HepG2 (cell line): Measurements from ENCODE around the gene PEX5L. TPM values are rescaled to one million over a fixed set of nuclear protein-coding genes. Genes with fewer than 3 reads are reported as not detected.
"Not testable (repeated sequence)": the region's sequence is repeated elsewhere in the genome, so short reads cannot be mapped to it uniquely, and the experiment has no call there.

Experiments
- ATAC-seq: fragments of 200-7000 bp; cut with Tn5 transposase; 3 replicates; pipeline ENCODE4 v1.9.1; 2020; ENCODE audit warnings: mild to moderate bottlenecking, moderate library complexity
- BruUV-seq: library from RNA; stranded (reverse); fragments of 400-500 nt; replicated peaks from 2 replicates; lab custom pipeline; 2021; lab: Mats Ljungman, UMichigan
- CTCF ChIA-PET: fragments of 300-600 bp; formaldehyde crosslinking; extraction: SDS; loops from one replicate; lab custom pipeline; 2021; ENCODE audit warnings: low total read pairs, inconsistent platforms, low intra/inter-chr PET ratio; lab: Yijun Ruan, JAX
- POLR2A ChIA-PET: fragments of 350-600 bp; sonication (Branson Sonifier 250); formaldehyde crosslinking; loops from one replicate; lab custom pipeline; 2020; ENCODE audit warnings: antibody characterized with exemption, inconsistent platforms; lab: Yijun Ruan, JAX
- DNase-seq: peaks from one replicate; pipeline ENCODE4 v3.0.0-alpha.2; 2015; ENCODE audit warnings: low spot score
- FAIRE-seq: peaks from 3 replicates; lab custom pipeline; 2011; peaks lifted over from hg19 to GRCh38; lab: Jason Lieb, UNC
- H2AFZ ChIP-seq: one replicate; pipeline ENCODE4 v1.6.1; 2011; ENCODE audit warnings: low read length, inconsistent platforms
- H3K27ac ChIP-seq: fragments of 300-600 bp; 3 replicates; pipeline ENCODE4 v1.8.0; 2011; ENCODE audit warnings: mixed run types, mild to moderate bottlenecking, mixed read lengths, low read length, inconsistent platforms; ENCODE audit not compliant: insufficient read depth; ENCODE audit errors: extremely low read length
- H3K27me3 ChIP-seq, 2 experiments: fragments of 200-600 bp in 1 of 2; 2 replicates in 1 of 2; 3 replicates in 1 of 2; pipeline versions ENCODE4 v1.6.0 to v1.8.0; 2011; ENCODE audit warnings: low read length in 2 of 2, mild to moderate bottlenecking in 2 of 2, moderate library complexity in 2 of 2, inconsistent platforms in 1 of 2; ENCODE audit not compliant: insufficient read depth in 2 of 2, control insufficient read depth in 1 of 2
- H3K36me3 ChIP-seq, 2 experiments: fragments of 200-600 bp in 1 of 2; replicated peaks in 1 of 2; 2 replicates in 1 of 2; 3 replicates in 1 of 2; pipeline versions ENCODE4 v1.5.1 to v1.8.0; 2011; ENCODE audit warnings: low read length in 2 of 2, inconsistent platforms in 1 of 2; ENCODE audit not compliant: insufficient read depth in 2 of 2, control insufficient read depth in 1 of 2
- H3K4me1 ChIP-seq: 2 replicates; pipeline ENCODE4 v1.5.1; 2012; ENCODE audit warnings: low read length, inconsistent platforms; ENCODE audit not compliant: insufficient read depth
- H3K4me2 ChIP-seq: 2 replicates; pipeline ENCODE4 v1.6.0; 2011; ENCODE audit warnings: low read depth, low read length, inconsistent platforms
- H3K4me3 ChIP-seq, 3 experiments: fragments of 200-600 bp in 1 of 3; sonication (generic), shearing (Covaris generic) in 1 of 3; replicated peaks in 1 of 3; 2 replicates each; pipeline ENCODE4 v1.5.1; 2011 to 2016; ENCODE audit warnings: low read length in 3 of 3, inconsistent platforms in 2 of 3, low read depth in 2 of 3, mild to moderate bottlenecking in 2 of 3, control low read depth in 1 of 3, mixed read lengths in 1 of 3; ENCODE audit not compliant: insufficient read depth in 1 of 3
- H3K79me2 ChIP-seq: one replicate; pipeline ENCODE4 v1.6.1; 2011; ENCODE audit warnings: low read length, inconsistent platforms; ENCODE audit not compliant: insufficient read depth
- H3K9ac ChIP-seq: 2 replicates; pipeline ENCODE4 v1.6.0; 2011; ENCODE audit warnings: mild to moderate bottlenecking, low read depth, low read length, inconsistent platforms; ENCODE audit not compliant: insufficient read depth
- H3K9me3 ChIP-seq: 2 replicates; pipeline ENCODE4 v1.5.1; 2012; ENCODE audit warnings: mild to moderate bottlenecking, low read length
- H4K20me1 ChIP-seq: 2 replicates; pipeline ENCODE4 v1.6.0; 2011; ENCODE audit warnings: inconsistent platforms, mild to moderate bottlenecking, low read length, moderate library complexity; ENCODE audit not compliant: insufficient read depth
- ARID4A ChIP-seq: sonication (generic); formaldehyde crosslinking; IDR thresholded peaks from 2 replicates; pipeline ENCODE4 v1.5.0; 2020; ENCODE audit warnings: mild to moderate bottlenecking, missing genetic modification reagents, borderline replicate concordance
- ETS1 ChIP-seq: sonication (generic); formaldehyde crosslinking; IDR thresholded peaks from 2 replicates; pipeline ENCODE4 v1.4.0; 2020; ENCODE audit warnings: missing genetic modification reagents
- MTERF4 ChIP-seq: sonication (generic); formaldehyde crosslinking; IDR thresholded peaks from 2 replicates; pipeline ENCODE4 v1.8.0; 2023; ENCODE audit warnings: mild to moderate bottlenecking, missing genetic modification reagents
- WGBS: methylation state at CpG from one replicate; pipeline ENCODE4 v1.1.6; 2017; ENCODE audit warnings: low lambda C conversion rate; 5-methylcytosine and 5-hydroxymethylcytosine counted together
- in situ Hi-C: cut with HindIII; loops from 2 replicates; pipeline ENCODE4 v1.10.0; 2017; ENCODE audit warnings: low pct_unique_long_range_greater_than_20kb; ENCODE audit not compliant: extremely low pct_ligation_motif_present
- intact Hi-C: fragments of 100-400 bp; cut with micrococcal nuclease; formaldehyde crosslinking; loops from one replicate; pipeline ENCODE4 v1.10.0; 2022; ENCODE audit not compliant: unreplicated experiment
- polyA plus RNA-seq, 8 experiments: library from polyadenylated mRNA; depleted of rRNA in 3 of 8; stranded (reverse) in 7 of 8; unstranded in 1 of 8; fragments of >200 nt; fragmentation: Illumina TruSeq in 4 of 8; extraction: Trizol in 4 of 8; gene quantifications; 2 replicates each; pipeline versions ENCODE4 v1.2.1 to v1.2.3, GENCODE V29; 2011 to 2016; ENCODE audit warnings: low read depth in 4 of 8, missing spikeins in 1 of 8, mixed read lengths in 1 of 8; ENCODE audit not compliant: insufficient read depth in 1 of 8
- total RNA-seq, 5 experiments: library from RNA; depleted of rRNA; stranded (reverse); fragments of >200 nt; fragmentation: Illumina TruSeq; extraction: Trizol; gene quantifications; 2 replicates each; pipeline ENCODE4 v1.2.3, GENCODE V29; 2016; ENCODE audit warnings: low read depth in 1 of 5

The PEX5L gene
- total and polyA plus RNA-seq, 2 of the 13 experiments (the other 11 are each of a cell fraction or from before 2014, with no cell fraction given), result not detected

DNA sequence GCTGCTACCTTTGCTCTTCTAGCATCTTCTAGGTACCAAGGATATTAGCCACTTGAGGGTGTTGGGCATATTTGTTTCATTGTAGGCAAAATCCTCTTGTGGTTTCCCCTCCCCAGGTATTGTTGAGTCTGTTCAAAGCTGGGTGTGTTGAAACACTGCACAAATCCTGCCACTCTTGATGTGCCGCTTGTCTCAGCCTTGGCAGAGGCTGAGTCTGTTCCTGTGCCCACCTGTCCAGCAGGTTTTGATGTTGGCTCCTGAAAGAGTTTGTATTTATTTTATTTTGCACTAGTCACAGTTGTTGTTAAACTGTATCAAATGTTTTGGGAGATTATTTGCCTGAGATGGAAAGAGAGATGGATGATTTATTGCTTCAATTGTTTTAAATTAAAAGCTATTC is 247.7 kb downstream of the PEX5L start (continued):
- TF ChIP-seq ARID4A (no peak), ETS1 (no peak), MTERF4 (CRISPR knock-in tag) (no peak)

- H3K4me2 ChIP-seq, POLR2A ChIA-PET, H3K9ac ChIP-seq, H3K27me3 ChIP-seq, H4K20me1 ChIP-seq, CTCF ChIA-PET, H3K79me2 ChIP-seq, intact Hi-C loops, ATAC-seq, in situ Hi-C loops, H3K27ac ChIP-seq, H3K9me3 ChIP-seq, H2AFZ ChIP-seq, DNase-seq, BruUV-seq, H3K4me3 ChIP-seq, H3K4me1 ChIP-seq, FAIRE-seq: not testable (repeated sequence)
- 96% methylated on average over 5 of the region's 5 CpGs for WGBS
- H3K36me3 ChIP-seq, result peaks cover 25 to 58% of the 10 kb centered on the region in 2 experiments
Measured at GRCh38 chr3:179782841-179783240, 253.9 kb downstream of the PEX5L start.
